Muscle of arm (tissue), 12 donors: Measurements from ENCODE around the gene ABCA1. TPM values are rescaled to one million over a fixed set of nuclear protein-coding genes. Genes with fewer than 3 reads are reported as not detected.

Experiments used
- DNase-seq: peaks from one replicate; pipeline ENCODE4 v3.0.0-alpha.2; 2013
- polyA plus RNA-seq, 12 donors: library from polyadenylated mRNA; unstranded; fragments of 120-200 nt; gene quantifications; one replicate each; pipeline ENCODE4 v1.2.1, GENCODE V29; 2013; ENCODE audit not compliant: insufficient read length in 12 of 12

Gene ABCA1
- polyA plus RNA-seq, 12 donors = 3.9 to 10.8 (median 6.0) TPM; not detected in 1

GRCh38 chr9:104844710-104845109 lies 83.2 kb downstream of the ABCA1 start:
- DNase-seq = no peak

- DNase-seq = no peak
These were observed 84.2 kb downstream of the ABCA1 start for GRCh38 chr9:104843644-104844240.

- DNase-seq = no peak
These were observed 85.3 kb downstream of the ABCA1 start for GRCh38 chr9:104842698-104843097.

GRCh38 chr9:104841601-104842141 lies 86.3 kb downstream of the ABCA1 start:
- DNase-seq = no peak

GRCh38 chr9:104838958-104839357 lies 89.0 kb downstream of the ABCA1 start:
- no peak for DNase-seq

GRCh38 chr9:104836767-104837166 lies 91.2 kb downstream of the ABCA1 start:
- DNase-seq = no peak

GRCh38 chr9:104836235-104836634 lies 91.7 kb downstream of the ABCA1 start:
- no peak for DNase-seq

GRCh38 chr9:104835161-104835560 lies 92.8 kb downstream of the ABCA1 start:
- DNase-seq = no peak

GRCh38 chr9:104833696-104834095 lies 94.3 kb downstream of the ABCA1 start:
- DNase-seq = peak; percentile 31

- DNase-seq = no peak
These were observed 96.3 kb downstream of the ABCA1 start for GRCh38 chr9:104831681-104832080.

- no peak for DNase-seq
These were observed 101.0 kb downstream of the ABCA1 start for GRCh38 chr9:104826911-104827310.

- DNase-seq = no peak
These were observed 101.7 kb downstream of the ABCA1 start for GRCh38 chr9:104826079-104826775.

- no peak for DNase-seq
These were observed 107.6 kb downstream of the ABCA1 start for GRCh38 chr9:104820336-104820735.

- DNase-seq = no peak
These were observed 108.9 kb downstream of the ABCA1 start for GRCh38 chr9:104819033-104819432.

GRCh38 chr9:104817437-104817836 lies 110.5 kb downstream of the ABCA1 start:
- DNase-seq = no peak

GRCh38 chr9:104815851-104816565 lies 111.9 kb downstream of the ABCA1 start:
- DNase-seq = no peak

GRCh38 chr9:104810421-104811339 lies 117.3 kb downstream of the ABCA1 start:
- DNase-seq = no peak

- DNase-seq = peak; percentile 64
These were observed 119.8 kb downstream of the ABCA1 start for GRCh38 chr9:104808035-104808614.

GRCh38 chr9:104805441-104805840 lies 122.5 kb downstream of the ABCA1 start:
- DNase-seq = no peak

- no peak for DNase-seq
These were observed 125.0 kb downstream of the ABCA1 start for GRCh38 chr9:104802906-104803305.

GRCh38 chr9:104802110-104802509 lies 125.8 kb downstream of the ABCA1 start:
- no peak for DNase-seq
